ENCODE data around the gene FCRL4.

FCRL4 gene

GRCh38 chr1:157595356-157595755 is 2.5 kb downstream of the FCRL4 start:
- no peak for TF ChIP-seq CTCF (IDR thresholded peaks at IDR 0.05)
- peaks cover 76% of the 10 kb centered on the region for H3K27me3 ChIP-seq
- H3K4me3 ChIP-seq (ENCODE audit: low read depth in 1 of 2, low read length in 1 of 2): no peak overlapping the region
- H3K4me1 ChIP-seq (ENCODE audit: control insufficient read depth in 1 of 2, insufficient read depth in 1 of 2, low read depth in 1 of 2, low read length in 1 of 2): no peaks in the 10 kb centered on the region
- no peaks in the 10 kb centered on the region for H3K36me3 ChIP-seq
- no peak overlapping the region for H3K27ac ChIP-seq
- no peaks in the 10 kb centered on the region for H3K9me3 ChIP-seq

- TF ChIP-seq CTCF (IDR thresholded peaks at IDR 0.05): no peak
- H3K4me1 ChIP-seq (ENCODE audit: control insufficient read depth in 1 of 2, insufficient read depth in 1 of 2, low read depth in 1 of 2, low read length in 1 of 2): peaks cover 0 to 6% of the 10 kb centered on the region in 2 experiments
- H3K4me3 ChIP-seq (ENCODE audit: low read depth in 1 of 2, low read length in 1 of 2): no peak overlapping the region
- no peak overlapping the region for H3K27ac ChIP-seq
- no peaks in the 10 kb centered on the region for H3K36me3 ChIP-seq
- peaks cover 94% of the 10 kb centered on the region for H3K27me3 ChIP-seq
- no peaks in the 10 kb centered on the region for H3K9me3 ChIP-seq
These were observed 11.9 kb downstream of the FCRL4 start for GRCh38 chr1:157585984-157586383.

GRCh38 chr1:157584503-157584902 is 13.4 kb downstream of the FCRL4 start:
- H3K4me3 ChIP-seq (ENCODE audit: low read depth in 1 of 2, low read length in 1 of 2): no peak overlapping the region
- H3K27ac ChIP-seq: no peak overlapping the region
- H3K27me3 ChIP-seq: peaks cover 83% of the 10 kb centered on the region
- H3K36me3 ChIP-seq: no peaks in the 10 kb centered on the region
- no peaks in the 10 kb centered on the region for H3K9me3 ChIP-seq
- no peak for TF ChIP-seq CTCF (IDR thresholded peaks at IDR 0.05)
- H3K4me1 ChIP-seq (ENCODE audit: control insufficient read depth in 1 of 2, insufficient read depth in 1 of 2, low read depth in 1 of 2, low read length in 1 of 2): peaks cover 0 to 11% of the 10 kb centered on the region in 2 experiments

- Histone ChIP-seq H3K27me3 (peaks cover 55% of the 10 kb centered on the region), H3K9me3 (no peaks in the 10 kb centered on the region), H3K27ac (no peak overlapping the region), H3K4me3 (ENCODE audit: low read depth in 1 of 2, low read length in 1 of 2) (no peak overlapping the region), H3K4me1 (ENCODE audit: control insufficient read depth in 1 of 2, insufficient read depth in 1 of 2, low read depth in 1 of 2, low read length in 1 of 2) (peaks cover 0 to 11% of the 10 kb centered on the region in 2 experiments), H3K36me3 (no peaks in the 10 kb centered on the region)
- no peak for TF ChIP-seq CTCF (IDR thresholded peaks at IDR 0.05)
These were observed 17.1 kb downstream of the FCRL4 start for GRCh38 chr1:157580828-157581210.

GRCh38 chr1:157580179-157580827 is 17.6 kb downstream of the FCRL4 start:
- H3K27me3 ChIP-seq: peaks cover 55% of the 10 kb centered on the region
- H3K4me1 ChIP-seq (ENCODE audit: control insufficient read depth in 1 of 2, insufficient read depth in 1 of 2, low read depth in 1 of 2, low read length in 1 of 2): peaks cover 0 to 11% of the 10 kb centered on the region in 2 experiments
- no peaks in the 10 kb centered on the region for H3K9me3 ChIP-seq
- H3K4me3 ChIP-seq (ENCODE audit: low read depth in 1 of 2, low read length in 1 of 2): no peak overlapping the region
- no peaks in the 10 kb centered on the region for H3K36me3 ChIP-seq
- TF ChIP-seq CTCF (IDR thresholded peaks at IDR 0.05): peak; percentile 46
- H3K27ac ChIP-seq: no peak overlapping the region

Measured in neutrophil (primary cell).